ENCODE measurements around the gene PHF20.

PHF20 gene

DNA sequence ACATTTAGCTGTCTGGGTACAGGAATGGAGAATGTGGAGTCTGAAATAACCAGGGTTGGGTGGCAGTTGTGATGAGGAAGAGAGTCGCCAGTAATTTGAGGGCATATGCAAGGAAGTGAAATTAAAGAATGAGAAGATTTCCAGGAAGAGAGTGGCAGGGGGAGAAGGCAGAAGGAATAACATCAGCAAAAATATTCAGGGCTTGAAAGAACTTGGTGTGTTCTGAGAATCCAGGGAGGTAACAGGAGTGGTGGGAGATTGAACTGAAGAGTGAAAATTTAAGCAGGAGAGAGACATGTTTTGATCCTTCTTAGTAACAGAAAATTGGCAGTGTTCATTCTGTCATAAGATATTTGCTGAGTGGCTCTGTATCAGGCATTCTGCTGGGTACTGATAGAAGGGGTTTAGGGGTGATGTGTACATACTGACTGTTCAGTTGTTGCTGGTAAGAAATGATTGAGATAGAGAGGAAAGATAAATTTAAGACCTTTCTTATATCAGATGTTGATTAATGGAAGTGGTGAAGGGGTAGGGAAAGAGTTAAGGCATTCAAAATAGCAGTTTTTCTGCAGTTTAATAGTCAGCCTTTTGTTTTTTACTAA is 54.7 kb downstream of the PHF20 start:
- Histone ChIP-seq H3K4me1 (peaks cover 0 to 15% (median 2%) of the 10 kb centered on the region in 4 donors), H3K4me3 (no peak overlapping the region), H3K27ac (no peak overlapping the region), H3K27me3 (no peaks in the 10 kb centered on the region), H3K36me3 (no peaks in the 10 kb centered on the region), H3K9me3 (no peaks in the 10 kb centered on the region)
- intact Hi-C loops (cut with DNase I; ENCODE audit: low total_unique reads), result no loop called here
- TF ChIP-seq, protein P1, sequence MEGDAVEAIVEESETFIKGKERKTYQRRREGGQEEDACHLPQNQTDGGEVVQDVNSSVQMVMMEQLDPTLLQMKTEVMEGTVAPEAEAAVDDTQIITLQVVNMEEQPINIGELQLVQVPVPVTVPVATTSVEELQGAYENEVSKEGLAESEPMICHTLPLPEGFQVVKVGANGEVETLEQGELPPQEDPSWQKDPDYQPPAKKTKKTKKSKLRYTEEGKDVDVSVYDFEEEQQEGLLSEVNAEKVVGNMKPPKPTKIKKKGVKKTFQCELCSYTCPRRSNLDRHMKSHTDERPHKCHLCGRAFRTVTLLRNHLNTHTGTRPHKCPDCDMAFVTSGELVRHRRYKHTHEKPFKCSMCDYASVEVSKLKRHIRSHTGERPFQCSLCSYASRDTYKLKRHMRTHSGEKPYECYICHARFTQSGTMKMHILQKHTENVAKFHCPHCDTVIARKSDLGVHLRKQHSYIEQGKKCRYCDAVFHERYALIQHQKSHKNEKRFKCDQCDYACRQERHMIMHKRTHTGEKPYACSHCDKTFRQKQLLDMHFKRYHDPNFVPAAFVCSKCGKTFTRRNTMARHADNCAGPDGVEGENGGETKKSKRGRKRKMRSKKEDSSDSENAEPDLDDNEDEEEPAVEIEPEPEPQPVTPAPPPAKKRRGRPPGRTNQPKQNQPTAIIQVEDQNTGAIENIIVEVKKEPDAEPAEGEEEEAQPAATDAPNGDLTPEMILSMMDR (IDR thresholded peaks at IDR 0.05), result no peak
- DNase-seq, result no peak

DNA sequence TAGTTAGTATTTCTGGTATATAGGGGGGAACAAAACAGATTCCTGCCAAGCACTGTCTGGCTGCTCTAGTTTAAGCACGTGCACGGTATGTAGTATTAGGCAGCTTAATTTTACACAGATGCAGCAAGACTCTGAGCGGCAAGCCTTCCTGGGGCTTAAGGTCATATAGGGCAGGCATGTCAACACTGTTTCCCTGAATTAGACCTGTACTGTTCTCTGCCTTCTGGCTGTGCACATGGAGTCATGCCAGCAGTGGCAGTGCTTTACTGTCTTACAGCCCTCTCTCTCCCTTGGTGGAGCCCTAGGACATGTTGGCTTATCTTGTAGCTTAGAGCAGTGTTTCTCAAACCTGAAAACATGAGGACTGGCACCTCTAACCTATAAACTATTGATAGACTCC is 56.6 kb downstream of the PHF20 start:
- no peaks in the 10 kb centered on the region for H3K27me3 ChIP-seq
- peaks cover 0 to 5% (median 2%) of the 10 kb centered on the region in 4 donors for H3K4me1 ChIP-seq
- intact Hi-C loops (cut with DNase I; ENCODE audit: low total_unique reads), result no loop called here
- DNase-seq, result no peak
- no peaks in the 10 kb centered on the region for H3K36me3 ChIP-seq
- no peak overlapping the region for H3K4me3 ChIP-seq
- TF ChIP-seq, protein P1 (IDR thresholded peaks at IDR 0.05), result no peak
- no peak overlapping the region for H3K27ac ChIP-seq
- no peaks in the 10 kb centered on the region for H3K9me3 ChIP-seq

DNA sequence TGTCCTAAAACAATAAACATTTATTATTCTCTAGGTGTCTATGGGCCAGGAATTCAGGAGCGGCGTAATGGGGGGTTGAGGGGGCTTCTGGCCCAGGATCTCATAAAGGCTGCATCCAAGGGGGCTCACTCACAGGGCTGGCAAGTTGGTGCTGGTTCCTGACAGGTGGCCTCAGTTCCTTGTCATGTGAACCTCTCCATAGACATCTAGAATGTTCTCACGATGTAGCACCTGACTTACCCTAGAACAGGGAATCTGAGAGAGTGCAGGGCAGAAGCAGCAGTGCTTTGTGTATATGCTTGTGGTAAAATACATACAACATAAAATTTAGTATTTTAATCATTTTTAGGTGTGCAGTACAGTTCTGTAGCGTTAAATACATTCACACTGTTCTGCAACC is 57.1 kb downstream of the PHF20 start:
- TF ChIP-seq, protein P1 (IDR thresholded peaks at IDR 0.05), result no peak
- intact Hi-C loops (cut with DNase I; ENCODE audit: low total_unique reads), result no loop called here
- peaks cover 0 to 5% (median 2%) of the 10 kb centered on the region in 4 donors for H3K4me1 ChIP-seq
- no peak overlapping the region for H3K27ac ChIP-seq
- DNase-seq, result no peak
- no peaks in the 10 kb centered on the region for H3K36me3 ChIP-seq
- no peaks in the 10 kb centered on the region for H3K9me3 ChIP-seq
- H3K4me3 ChIP-seq, result no peak overlapping the region
- H3K27me3 ChIP-seq, result no peaks in the 10 kb centered on the region

DNA sequence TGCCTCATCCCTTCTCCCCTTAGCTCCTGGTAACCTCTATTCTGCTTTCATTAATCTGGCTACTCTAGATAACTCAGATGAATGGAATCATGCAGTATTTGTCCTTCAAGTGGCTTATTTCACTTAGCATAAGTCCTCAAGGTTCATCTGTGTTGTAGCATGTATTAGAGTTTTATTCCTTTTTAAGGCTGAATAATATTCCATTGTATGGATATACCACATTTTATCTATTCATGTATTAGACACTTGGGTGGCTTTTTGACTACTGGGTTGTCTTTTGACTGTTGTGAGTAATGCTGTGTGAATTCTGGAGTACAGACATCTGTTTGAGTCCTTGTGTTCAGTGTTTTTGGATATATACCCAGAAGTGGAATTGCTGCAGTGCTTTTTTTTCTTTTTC is 58.4 kb downstream of the PHF20 start:
- Histone ChIP-seq H3K9me3 (no peaks in the 10 kb centered on the region), H3K4me3 (no peak overlapping the region), H3K36me3 (no peaks in the 10 kb centered on the region), H3K4me1 (peaks cover 0 to 5% (median 2%) of the 10 kb centered on the region in 4 donors), H3K27ac (no peak overlapping the region), H3K27me3 (no peaks in the 10 kb centered on the region)
- intact Hi-C loops (cut with DNase I; ENCODE audit: low total_unique reads), result no loop called here
- no peak for DNase-seq
- TF ChIP-seq, protein P1 (IDR thresholded peaks at IDR 0.05), result no peak

DNA sequence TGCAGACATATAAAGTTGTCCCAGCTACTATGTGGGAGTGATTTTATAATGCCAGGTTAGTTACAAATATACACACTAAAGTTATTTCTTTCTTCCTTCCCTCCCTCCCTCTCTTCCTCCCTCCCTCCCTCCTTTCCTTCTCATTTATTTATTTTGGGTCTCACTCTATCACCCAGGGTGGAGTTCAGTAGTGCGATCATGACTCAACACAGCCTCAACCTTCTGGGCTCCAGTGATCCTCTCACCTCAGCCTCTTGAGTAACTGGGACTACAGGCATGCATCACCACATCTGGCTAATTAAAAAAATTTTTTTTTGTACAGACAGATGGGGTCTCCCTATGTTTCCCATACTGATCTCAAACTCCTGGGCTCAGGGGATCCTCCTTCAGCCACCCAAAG is 59.2 kb downstream of the PHF20 start:
- no peaks in the 10 kb centered on the region for H3K27me3 ChIP-seq
- TF ChIP-seq, protein P1 (IDR thresholded peaks at IDR 0.05), result no peak
- no peak overlapping the region for H3K4me3 ChIP-seq
- H3K27ac ChIP-seq, result no peak overlapping the region
- intact Hi-C loops (cut with DNase I; ENCODE audit: low total_unique reads), result no loop called here
- no peak for DNase-seq
- peaks cover 0 to 5% (median 2%) of the 10 kb centered on the region in 4 donors for H3K4me1 ChIP-seq
- no peaks in the 10 kb centered on the region for H3K9me3 ChIP-seq
- H3K36me3 ChIP-seq, result no peaks in the 10 kb centered on the region

DNA sequence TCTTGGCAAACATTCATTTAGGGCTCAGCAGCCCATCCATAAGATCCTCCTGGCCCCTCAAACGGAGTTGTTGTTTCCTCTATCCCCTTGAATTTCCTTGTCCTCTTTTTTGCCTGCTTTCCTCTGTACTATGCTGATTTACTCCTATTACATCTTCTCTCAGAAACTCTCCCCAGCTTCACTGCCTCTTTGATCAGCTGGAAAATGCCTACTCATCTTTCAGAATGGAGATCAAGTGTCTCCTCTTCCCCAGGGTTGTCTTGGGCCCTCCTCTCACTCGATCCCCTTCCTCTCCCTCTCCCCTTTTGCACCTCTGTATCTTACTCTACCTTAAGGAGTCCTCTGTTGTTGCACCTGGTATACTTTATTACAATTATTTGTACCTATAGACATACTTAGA is 60.2 kb downstream of the PHF20 start:
- H3K36me3 ChIP-seq, result no peaks in the 10 kb centered on the region
- H3K9me3 ChIP-seq, result no peaks in the 10 kb centered on the region
- H3K27ac ChIP-seq, result no peak overlapping the region
- TF ChIP-seq, protein P1 (IDR thresholded peaks at IDR 0.05), result no peak
- H3K4me3 ChIP-seq, result no peak overlapping the region
- no peak for DNase-seq
- H3K27me3 ChIP-seq, result no peaks in the 10 kb centered on the region
- intact Hi-C loops (cut with DNase I; ENCODE audit: low total_unique reads), result no loop called here
- H3K4me1 ChIP-seq, result peaks cover 0 to 4% (median 2%) of the 10 kb centered on the region in 4 donors
